ENCODE measurements around the gene ZMYND10.

ZMYND10 gene

GRCh38 chr3:50370594-50370993 lies 25.1 kb upstream of the ZMYND10 start:
- DNase-seq (ENCODE audit: low read depth): no peak

GRCh38 chr3:50369012-50369670 lies 23.6 kb upstream of the ZMYND10 start:
- no peak for DNase-seq (ENCODE audit: low read depth)

- no peak for DNase-seq (ENCODE audit: low read depth)
Observed at GRCh38 chr3:50365842-50366220, 20.3 kb upstream of the ZMYND10 start.

GRCh38 chr3:50365080-50365841 lies 19.7 kb upstream of the ZMYND10 start:
- peak; percentile 79 for DNase-seq (ENCODE audit: low read depth)

- no peak for DNase-seq (ENCODE audit: low read depth)
Observed at GRCh38 chr3:50364573-50365079, 19.1 kb upstream of the ZMYND10 start.

GRCh38 chr3:50359760-50360110 lies 14.2 kb upstream of the ZMYND10 start:
- DNase-seq (ENCODE audit: low read depth): no peak

- DNase-seq (ENCODE audit: low read depth): peak; percentile 77
Observed at GRCh38 chr3:50358911-50359759, 13.6 kb upstream of the ZMYND10 start, which contains the start of gene TMEM115. TSS of gene TMEM115 (minus strand) at chr3:50359521. CDS start at chr3:50359063, 458 bp downstream.

- DNase-seq (ENCODE audit: low read depth): no peak
Observed at GRCh38 chr3:50358355-50358910, 12.9 kb upstream of the ZMYND10 start.

GRCh38 chr3:50357481-50357880 lies 11.9 kb upstream of the ZMYND10 start:
- DNase-seq (ENCODE audit: low read depth): no peak

GRCh38 chr3:50356553-50356952 lies 11.0 kb upstream of the ZMYND10 start:
- no peak for DNase-seq (ENCODE audit: low read depth)

GRCh38 chr3:50355829-50356552 lies 10.5 kb upstream of the ZMYND10 start:
- DNase-seq (ENCODE audit: low read depth): no peak

GRCh38 chr3:50354850-50355249 lies 9.3 kb upstream of the ZMYND10 start:
- no peak for DNase-seq (ENCODE audit: low read depth)

- no peak for DNase-seq (ENCODE audit: low read depth)
Observed at GRCh38 chr3:50354186-50354764, 8.7 kb upstream of the ZMYND10 start.

GRCh38 chr3:50353245-50354004 lies 7.9 kb upstream of the ZMYND10 start:
- no peak for DNase-seq (ENCODE audit: low read depth)

- DNase-seq (ENCODE audit: low read depth): no peak
Observed at GRCh38 chr3:50352781-50353180, 7.2 kb upstream of the ZMYND10 start.

- DNase-seq (ENCODE audit: low read depth): no peak
Observed at GRCh38 chr3:50351323-50351697, 5.8 kb upstream of the ZMYND10 start.

GRCh38 chr3:50350527-50351322 lies 5.2 kb upstream of the ZMYND10 start, which contains the start of the genes CYB561D2 and NPRL2:
TSS of gene CYB561D2 (plus strand) at chr3:50350862. CDS start at chr3:50351434, 572 bp downstream.
TSS of gene NPRL2 (minus strand) at chr3:50350775. CDS start at chr3:50350652, 123 bp downstream.
- DNase-seq (ENCODE audit: low read depth): peak; percentile 98

- no peak for DNase-seq (ENCODE audit: low read depth)
Observed at GRCh38 chr3:50350213-50350526, 4.6 kb upstream of the ZMYND10 start.

- DNase-seq (ENCODE audit: low read depth): no peak
Observed at GRCh38 chr3:50347187-50347813, 1.8 kb upstream of the ZMYND10 start.

Measured in stimulated activated CD8-positive, alpha-beta memory T cell treated with anti-CD3 and anti-CD28 coated beads, Interleukin-15, amount 100 ng/mL, for 24 hours (primary cell).